Kidney (tissue), 14 donors: ENCODE data around the gene ANGPTL4. TPM values are rescaled to one million over a fixed set of nuclear protein-coding genes. Genes with fewer than 3 reads are reported as not detected.
A peak's percentile ranks its signal among the peaks of the same experiment; 100 is the strongest.

ENCODE experiments used
- DNase-seq, 5 donors: peaks; one replicate each; pipeline ENCODE4 v3.0.0-alpha.2; 2013 to 2020
- FAIRE-seq: peaks from 2 replicates; lab custom pipeline; 2012; peaks lifted over from hg19 to GRCh38; lab: Jason Lieb, UNC
- H3K27ac ChIP-seq, 2 donors: one replicate each; pipeline ENCODE4 v1.7.0; 2013; ENCODE audit warnings: low read depth in 2 of 2, low read length in 2 of 2, inconsistent platforms in 1 of 2
- H3K27me3 ChIP-seq: one replicate; pipeline ENCODE4 v1.7.1; 2013; ENCODE audit warnings: low read length, inconsistent platforms; ENCODE audit not compliant: control insufficient read depth, insufficient read depth
- H3K36me3 ChIP-seq, 3 donors: one replicate each; pipeline versions ENCODE4 v1.7.0 to v1.7.1; 2013; ENCODE audit warnings: low read length in 3 of 3, control low read depth in 1 of 3, inconsistent platforms in 1 of 3; ENCODE audit not compliant: insufficient read depth in 3 of 3, control insufficient read depth in 2 of 3
- H3K4me1 ChIP-seq, 3 donors: one replicate each; pipeline versions ENCODE4 v1.7.0 to v1.7.1; 2013; ENCODE audit warnings: low read length in 3 of 3, inconsistent platforms in 1 of 3, low read depth in 1 of 3; ENCODE audit not compliant: control insufficient read depth in 2 of 3, insufficient read depth in 2 of 3
- H3K4me3 ChIP-seq, 3 donors: one replicate each; pipeline versions ENCODE4 v1.7.0 to v1.8.1; 2013; ENCODE audit warnings: low read length in 3 of 3, control low read depth in 1 of 3, inconsistent platforms in 1 of 3
- H3K9ac ChIP-seq, 3 donors: one replicate each; pipeline versions ENCODE4 v1.7.0 to v1.7.1; 2013; ENCODE audit warnings: low read length in 3 of 3, control low read depth in 1 of 3, inconsistent platforms in 1 of 3
- H3K9me3 ChIP-seq, 3 donors: one replicate each; pipeline versions ENCODE4 v1.7.0 to v1.7.1; 2013; ENCODE audit warnings: low read length in 3 of 3, control low read depth in 1 of 3, inconsistent platforms in 1 of 3; ENCODE audit not compliant: control insufficient read depth in 2 of 3, insufficient read depth in 1 of 3
- CTCF ChIP-seq: IDR thresholded peaks from 3 replicates; pipeline ENCODE4 v1.5.1; 2012; ENCODE audit warnings: mild to moderate bottlenecking, moderate library complexity, borderline replicate concordance; ENCODE audit not compliant: insufficient read depth; ENCODE audit errors: extremely low read depth
- intact Hi-C: fragments of 100-400 bp; cut with DNase I; formaldehyde crosslinking; loops from one replicate; pipeline ENCODE4 v1.11.1; 2022
- microRNA-seq: library from miRNA; unstranded; fragments of <30 nt; microRNA quantifications from one replicate; pipeline ENCODE4 v1.2.0, GENCODE V29; 2020
- polyA plus RNA-seq: library from polyadenylated mRNA; stranded (reverse); fragments of 350-450 nt; fragmentation: Illumina TruSeq; extraction: RNeasy Lipid Tissue Mini Kit (QIAGEN cat#74804); gene quantifications from one replicate; pipeline ENCODE4 v1.2.3, GENCODE V29; 2014; ENCODE audit warnings: low read depth, low replicate concordance; ENCODE audit not compliant: insufficient read depth
- total RNA-seq: library from RNA; stranded (reverse); fragmentation: NEBNext Ultra II Directional; extraction: Animal tissue kit (Norgen Biotek cat#: 25700); gene quantifications from one replicate; pipeline ENCODE4 v1.2.1, GENCODE V29; 2021
- donor health status: control.
- donor health status: control.
- donor health status: control.
- donor health status: control.
- donor health status: control.
- donor health status: DM: yes; HTN: yes; CAD: no.
- donor health status: Normal renal cell carcinoma (clear cell type).

The ANGPTL4 gene
- total and polyA plus RNA-seq, 2 donors from 2014 or later, result 7.2 to 40.3 TPM

- peak; percentile 86 for FAIRE-seq
- H3K9ac ChIP-seq, result peak overlapping the region in 1 of 3 donors; percentile 34
- no peaks in the 10 kb centered on the region for H3K27me3 ChIP-seq
- peaks cover 0 to 2% (median 0%) of the 10 kb centered on the region in 3 donors for H3K4me1 ChIP-seq
- intact Hi-C loops, result no loop called here
- H3K9me3 ChIP-seq, result no peaks in the 10 kb centered on the region
- no peak overlapping the region for H3K4me3 ChIP-seq
- peak overlapping the region; percentile 87 to 93 for H3K27ac ChIP-seq
- peak in 3 of 5 donors; percentile 61 to 96 (median 71) for DNase-seq
- H3K36me3 ChIP-seq, result no peaks in the 10 kb centered on the region
- no peak for TF ChIP-seq CTCF
These were observed 59.9 kb downstream of the ANGPTL4 start for GRCh38 chr19:8423817-8424223.

Small RNAs within 50 kb of the gene (microRNA-seq; reads per million reads assigned to microRNA genes)
- 2.0 reads per million for gene MIR4999

Other genes starting within 250 kb of the ANGPTL4 start
- 0.44 TPM for gene FBN3, start 214.6 kb upstream of the ANGPTL4 start, total RNA-seq
- gene FBN3, start 214.6 kb upstream of the ANGPTL4 start, polyA plus RNA-seq, result 0.56 TPM
- 36.5 TPM for gene CERS4, start 154.8 kb upstream of the ANGPTL4 start, total RNA-seq
- gene CERS4, start 154.8 kb upstream of the ANGPTL4 start, polyA plus RNA-seq, result 65.5 TPM
- 26.1 TPM for gene CD320, start 55.8 kb upstream of the ANGPTL4 start, total RNA-seq
- 63.1 TPM for gene CD320, start 55.8 kb upstream of the ANGPTL4 start, polyA plus RNA-seq
- gene NDUFA7, start 42.8 kb upstream of the ANGPTL4 start, total RNA-seq, result 51.2 TPM
- gene NDUFA7, start 42.8 kb upstream of the ANGPTL4 start, polyA plus RNA-seq, result 304 TPM
- gene RPS28, start 42.7 kb upstream of the ANGPTL4 start, total RNA-seq, result 1,258 TPM
- 1,887 TPM for gene RPS28, start 42.7 kb upstream of the ANGPTL4 start, polyA plus RNA-seq
- 26.6 TPM for gene KANK3, start 20.9 kb upstream of the ANGPTL4 start, total RNA-seq
- gene KANK3, start 20.9 kb upstream of the ANGPTL4 start, polyA plus RNA-seq, result 15.0 TPM
- 146 TPM for gene RAB11B, start 26.2 kb downstream of the ANGPTL4 start, total RNA-seq
- 148 TPM for gene RAB11B, start 26.2 kb downstream of the ANGPTL4 start, polyA plus RNA-seq
- 48.4 TPM for gene MARCHF2, start 49.1 kb downstream of the ANGPTL4 start, total RNA-seq
- 46.5 TPM for gene MARCHF2, start 49.1 kb downstream of the ANGPTL4 start, polyA plus RNA-seq
- gene HNRNPM, start 80.8 kb downstream of the ANGPTL4 start, total RNA-seq, result 164 TPM
- 103 TPM for gene HNRNPM, start 80.8 kb downstream of the ANGPTL4 start, polyA plus RNA-seq
- gene PRAM1, start 138.5 kb downstream of the ANGPTL4 start, total RNA-seq, result 4.6 TPM
- 0.99 TPM for gene PRAM1, start 138.5 kb downstream of the ANGPTL4 start, polyA plus RNA-seq
- 29.6 TPM for gene ZNF414, start 150.0 kb downstream of the ANGPTL4 start, total RNA-seq
- gene ZNF414, start 150.0 kb downstream of the ANGPTL4 start, polyA plus RNA-seq, result 20.4 TPM
- gene MYO1F, start 213.3 kb downstream of the ANGPTL4 start, total RNA-seq, result 35.8 TPM
- 1.7 TPM for gene MYO1F, start 213.3 kb downstream of the ANGPTL4 start, polyA plus RNA-seq
- gene ADAMTS10, start 246.6 kb downstream of the ANGPTL4 start, total RNA-seq, result 48.8 TPM
- 8.9 TPM for gene ADAMTS10, start 246.6 kb downstream of the ANGPTL4 start, polyA plus RNA-seq